Calu3 (cell line): ENCODE measurements around the gene EIPR1. TPM values are rescaled to one million over a fixed set of nuclear protein-coding genes. Genes with fewer than 3 reads are reported as not detected.

Experiments
- BruUV-seq: library from RNA; stranded (reverse); fragments of 400-500 nt; replicated peaks from 2 replicates; lab custom pipeline; 2021; lab: Mats Ljungman, UMichigan
- CTCF ChIA-PET: fragments of 300-600 bp; sonication (Branson Sonifier 250); formaldehyde crosslinking; loops from one replicate; lab custom pipeline; 2022; ENCODE audit warnings: antibody characterized with exemption; lab: Charles Lee
- DNase-seq: peaks from one replicate; pipeline ENCODE4 v3.0.0; 2022
- H3K27ac Mint-ChIP-seq: one replicate; pipeline ENCODE4 v1.8.0; 2022; ENCODE audit warnings: mixed read lengths; ENCODE audit not compliant: unreplicated experiment
- H3K27me3 Mint-ChIP-seq: one replicate; pipeline ENCODE4 v1.8.0; 2022; ENCODE audit warnings: mixed read lengths; ENCODE audit not compliant: unreplicated experiment
- H3K36me3 Mint-ChIP-seq: one replicate; pipeline ENCODE4 v1.8.0; 2022; ENCODE audit warnings: mild to moderate bottlenecking, moderate library complexity, mixed read lengths; ENCODE audit not compliant: insufficient read depth, unreplicated experiment
- H3K4me1 Mint-ChIP-seq: one replicate; pipeline ENCODE4 v1.8.0; 2022; ENCODE audit warnings: mild to moderate bottlenecking, low read depth, mixed read lengths; ENCODE audit not compliant: unreplicated experiment
- H3K4me3 Mint-ChIP-seq: one replicate; pipeline ENCODE4 v1.8.0; 2022; ENCODE audit warnings: mild to moderate bottlenecking, low read depth, moderate library complexity, mixed read lengths; ENCODE audit not compliant: unreplicated experiment
- H3K9me3 Mint-ChIP-seq: one replicate; pipeline ENCODE4 v1.8.0; 2022; ENCODE audit warnings: low read depth, mixed read lengths; ENCODE audit not compliant: unreplicated experiment
- CTCF ChIP-seq: fragments of 200-600 bp; IDR thresholded peaks from one replicate; pipeline ENCODE4 v1.8.0; 2022; ENCODE audit warnings: antibody characterized with exemption; ENCODE audit not compliant: unreplicated experiment
- intact Hi-C: fragments of 100-400 bp; cut with micrococcal nuclease; formaldehyde crosslinking; loops from one replicate; pipeline ENCODE4 v1.10.0; 2022; ENCODE audit not compliant: unreplicated experiment
- total RNA-seq: library from RNA; stranded (reverse); gene quantifications from 2 replicates; pipeline ENCODE4 v1.2.3, GENCODE V29; 2022

The EIPR1 gene
- total RNA-seq, 1 experiment from 2014 or later, result 31.7 TPM

GRCh38 chr2:3149441-3150217, 228.0 kb downstream of the EIPR1 start:
- H3K9me3 Mint-ChIP-seq, result no peaks in the 10 kb centered on the region
- CTCF ChIA-PET, result no interaction called here
- H3K36me3 Mint-ChIP-seq, result peaks cover 3% of the 10 kb centered on the region
- BruUV-seq, result no TSS peak
- no peak for TF ChIP-seq CTCF
- H3K27me3 Mint-ChIP-seq, result no peaks in the 10 kb centered on the region
- no peaks in the 10 kb centered on the region for H3K4me1 Mint-ChIP-seq
- no peak overlapping the region for H3K27ac Mint-ChIP-seq
- intact Hi-C loops, result no loop called here
- DNase-seq, result no peak
- H3K4me3 Mint-ChIP-seq, result no peak overlapping the region

- CTCF ChIA-PET, result no interaction called here
- no TSS peak for BruUV-seq
- intact Hi-C loops, result no loop called here
- H3K9me3 Mint-ChIP-seq, result no peaks in the 10 kb centered on the region
- no peak overlapping the region for H3K4me3 Mint-ChIP-seq
- H3K36me3 Mint-ChIP-seq, result peaks cover 3% of the 10 kb centered on the region
- H3K27me3 Mint-ChIP-seq, result no peaks in the 10 kb centered on the region
- no peak for DNase-seq
- H3K27ac Mint-ChIP-seq, result peak overlapping the region; percentile 18
- H3K4me1 Mint-ChIP-seq, result no peaks in the 10 kb centered on the region
- TF ChIP-seq CTCF, result no peak
Measured at GRCh38 chr2:3148716-3149115, 228.9 kb downstream of the EIPR1 start.

GRCh38 chr2:3147651-3148530, 229.7 kb downstream of the EIPR1 start:
- Mint-ChIP-seq H3K36me3 (peaks cover 3% of the 10 kb centered on the region), H3K9me3 (no peaks in the 10 kb centered on the region), H3K4me3 (no peak overlapping the region), H3K27ac (peak overlapping the region; percentile 18), H3K4me1 (no peaks in the 10 kb centered on the region), H3K27me3 (no peaks in the 10 kb centered on the region)
- intact Hi-C loops, result no loop called here
- DNase-seq, result no peak
- BruUV-seq, result no TSS peak
- TF ChIP-seq CTCF, result no peak
- CTCF ChIA-PET, result no interaction called here

- BruUV-seq, result no TSS peak
- intact Hi-C loops, result no loop called here
- no peak overlapping the region for H3K4me3 Mint-ChIP-seq
- H3K36me3 Mint-ChIP-seq, result peaks cover 3% of the 10 kb centered on the region
- no peak overlapping the region for H3K27ac Mint-ChIP-seq
- H3K27me3 Mint-ChIP-seq, result no peaks in the 10 kb centered on the region
- DNase-seq, result no peak
- no peak for TF ChIP-seq CTCF
- CTCF ChIA-PET, result no interaction called here
- no peaks in the 10 kb centered on the region for H3K4me1 Mint-ChIP-seq
- no peaks in the 10 kb centered on the region for H3K9me3 Mint-ChIP-seq
Measured at GRCh38 chr2:3146772-3147650, 230.6 kb downstream of the EIPR1 start.
